HCT116 (cell line): ENCODE measurements around the gene KCNK4.

Source experiments
- EZH2phosphoT487 ChIP-seq: fragments of 200-600 bp; IDR thresholded peaks from 2 replicates; pipeline ENCODE4 v1.6.1; 2018; ENCODE audit warnings: antibody characterized with exemption, borderline replicate concordance
- POLR2A ChIP-seq: IDR thresholded peaks from 2 replicates; pipeline ENCODE4 v1.7.0; 2011; ENCODE audit warnings: borderline replicate concordance; ENCODE audit not compliant: insufficient read depth, insufficient read length; ENCODE audit errors: extremely low read depth
- RAD21 ChIP-seq: IDR thresholded peaks from 2 replicates; pipeline ENCODE4 v1.6.1; 2012; ENCODE audit warnings: low read depth, mild to moderate bottlenecking
- SP1 ChIP-seq: IDR thresholded peaks from 2 replicates; pipeline ENCODE4 v1.6.1; 2012; ENCODE audit warnings: low read depth
- ZFX ChIP-seq: fragments of 450-650 bp; IDR thresholded peaks from 2 replicates; pipeline ENCODE4 v1.6.1; 2017
- ZNF274 ChIP-seq: fragments of 200-500 bp; sonication (Bioruptor generic); IDR thresholded peaks from 2 replicates; pipeline ENCODE4 v1.6.1; 2014; ENCODE audit warnings: mild to moderate bottlenecking, low read depth, low read length, inconsistent platforms
- TF ChIP-seq, protein P1 (sequence below): IDR thresholded peaks from 2 replicates; pipeline ENCODE4 v1.6.1; 2011; ENCODE audit warnings: mild to moderate bottlenecking, low read length, moderate library complexity; ENCODE audit not compliant: insufficient replicate concordance; ENCODE audit errors: extremely low read depth
- TF ChIP-seq, protein P2 (sequence below), 3 experiments: fragments of 200-600 bp in 1 of 3; sonication (generic) in 1 of 3; IDR thresholded peaks in 2 of 3; conservative IDR thresholded peaks in 1 of 3; 2 replicates each; pipeline ENCODE4 v1.5.1; 2012 to 2017; ENCODE audit warnings: low read depth in 2 of 3, low read length in 2 of 3, antibody characterized with exemption in 1 of 3, borderline replicate concordance in 1 of 3, control low read depth in 1 of 3, mild to moderate bottlenecking in 1 of 3, mixed read lengths in 1 of 3, mixed run types in 1 of 3, moderate library complexity in 1 of 3; ENCODE audit not compliant: insufficient read depth in 1 of 3
- TF ChIP-seq, protein P3 (sequence below): IDR thresholded peaks from 2 replicates; pipeline ENCODE4 v1.6.1; 2012

DNA sequence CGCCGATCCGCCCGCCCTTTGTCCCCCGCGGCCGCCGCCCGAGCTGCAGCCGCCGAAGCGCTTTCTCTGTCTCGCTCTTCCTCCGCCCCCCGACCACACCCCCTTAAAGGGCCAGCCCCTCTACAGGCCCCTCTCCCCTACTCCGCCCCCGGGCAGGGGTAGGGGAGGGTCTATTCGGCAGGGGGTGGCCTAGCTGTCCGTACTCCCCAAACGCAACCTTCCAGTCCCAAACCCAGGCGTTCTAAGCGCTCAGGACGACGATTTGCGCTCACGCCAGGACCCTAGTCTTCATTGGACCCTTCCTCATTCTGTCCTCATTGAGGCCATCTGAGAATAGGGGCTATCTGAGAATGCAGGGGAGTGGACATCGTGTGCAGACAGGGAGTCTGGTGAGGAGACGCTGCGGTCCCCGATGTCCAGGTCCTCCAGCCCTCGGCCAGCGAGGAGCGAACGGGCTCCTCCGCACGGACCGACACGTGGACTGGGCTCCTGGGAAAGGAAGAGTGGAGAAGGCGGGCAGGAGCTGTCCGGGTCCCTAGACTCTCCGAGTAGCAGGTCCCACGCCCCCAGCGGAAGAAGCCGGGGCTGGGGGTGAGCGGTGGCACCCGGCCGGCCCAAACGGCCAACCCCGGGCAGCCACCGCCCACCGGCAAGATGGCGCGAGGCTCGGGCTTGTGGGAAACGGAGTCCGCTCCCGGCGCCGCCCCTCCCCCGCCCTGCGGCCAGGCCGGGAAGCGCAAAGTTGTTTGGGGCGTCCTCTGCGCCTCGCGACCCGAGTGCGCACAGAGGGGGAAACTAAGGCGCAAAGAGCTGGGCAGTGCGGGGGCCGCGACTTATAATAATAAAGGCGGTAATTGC lies 44.0 kb upstream of the KCNK4 start, which contains the start of gene PPP1R14B:
- TF ChIP-seq, protein P1, sequence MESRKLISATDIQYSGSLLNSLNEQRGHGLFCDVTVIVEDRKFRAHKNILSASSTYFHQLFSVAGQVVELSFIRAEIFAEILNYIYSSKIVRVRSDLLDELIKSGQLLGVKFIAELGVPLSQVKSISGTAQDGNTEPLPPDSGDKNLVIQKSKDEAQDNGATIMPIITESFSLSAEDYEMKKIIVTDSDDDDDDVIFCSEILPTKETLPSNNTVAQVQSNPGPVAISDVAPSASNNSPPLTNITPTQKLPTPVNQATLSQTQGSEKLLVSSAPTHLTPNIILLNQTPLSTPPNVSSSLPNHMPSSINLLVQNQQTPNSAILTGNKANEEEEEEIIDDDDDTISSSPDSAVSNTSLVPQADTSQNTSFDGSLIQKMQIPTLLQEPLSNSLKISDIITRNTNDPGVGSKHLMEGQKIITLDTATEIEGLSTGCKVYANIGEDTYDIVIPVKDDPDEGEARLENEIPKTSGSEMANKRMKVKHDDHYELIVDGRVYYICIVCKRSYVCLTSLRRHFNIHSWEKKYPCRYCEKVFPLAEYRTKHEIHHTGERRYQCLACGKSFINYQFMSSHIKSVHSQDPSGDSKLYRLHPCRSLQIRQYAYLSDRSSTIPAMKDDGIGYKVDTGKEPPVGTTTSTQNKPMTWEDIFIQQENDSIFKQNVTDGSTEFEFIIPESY: peak; percentile 33
- TF ChIP-seq, protein P2, sequence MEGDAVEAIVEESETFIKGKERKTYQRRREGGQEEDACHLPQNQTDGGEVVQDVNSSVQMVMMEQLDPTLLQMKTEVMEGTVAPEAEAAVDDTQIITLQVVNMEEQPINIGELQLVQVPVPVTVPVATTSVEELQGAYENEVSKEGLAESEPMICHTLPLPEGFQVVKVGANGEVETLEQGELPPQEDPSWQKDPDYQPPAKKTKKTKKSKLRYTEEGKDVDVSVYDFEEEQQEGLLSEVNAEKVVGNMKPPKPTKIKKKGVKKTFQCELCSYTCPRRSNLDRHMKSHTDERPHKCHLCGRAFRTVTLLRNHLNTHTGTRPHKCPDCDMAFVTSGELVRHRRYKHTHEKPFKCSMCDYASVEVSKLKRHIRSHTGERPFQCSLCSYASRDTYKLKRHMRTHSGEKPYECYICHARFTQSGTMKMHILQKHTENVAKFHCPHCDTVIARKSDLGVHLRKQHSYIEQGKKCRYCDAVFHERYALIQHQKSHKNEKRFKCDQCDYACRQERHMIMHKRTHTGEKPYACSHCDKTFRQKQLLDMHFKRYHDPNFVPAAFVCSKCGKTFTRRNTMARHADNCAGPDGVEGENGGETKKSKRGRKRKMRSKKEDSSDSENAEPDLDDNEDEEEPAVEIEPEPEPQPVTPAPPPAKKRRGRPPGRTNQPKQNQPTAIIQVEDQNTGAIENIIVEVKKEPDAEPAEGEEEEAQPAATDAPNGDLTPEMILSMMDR (IDR thresholded peaks at IDR 0.05 in 2 of 3, conservative IDR thresholded peaks at IDR 0.05 in 1 of 3; ENCODE audit: borderline replicate concordance in 1 of 3, insufficient read depth in 1 of 3, low read depth in 2 of 3, low read length in 2 of 3): no peak
- TF ChIP-seq RAD21: no peak
- TF ChIP-seq SP1: no peak
- TF ChIP-seq ZNF274: no peak
- peak; percentile 42 for TF ChIP-seq POLR2A
- TF ChIP-seq EZH2phosphoT487: no peak
- TF ChIP-seq ZFX: no peak
- TF ChIP-seq, protein P3, sequence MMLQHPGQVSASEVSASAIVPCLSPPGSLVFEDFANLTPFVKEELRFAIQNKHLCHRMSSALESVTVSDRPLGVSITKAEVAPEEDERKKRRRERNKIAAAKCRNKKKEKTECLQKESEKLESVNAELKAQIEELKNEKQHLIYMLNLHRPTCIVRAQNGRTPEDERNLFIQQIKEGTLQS: no peak
